ENCODE data around the gene HMGCS1.
"Not testable (repeated sequence)": the region's sequence is repeated elsewhere in the genome, so short reads cannot be mapped to it uniquely, and the experiment has no call there.

Gene HMGCS1

GRCh38 chr5:43312076-43312661 is 1.0 kb downstream of the HMGCS1 start:
- DNase-seq (ENCODE audit: low spot score): peak; percentile 13

DNA sequence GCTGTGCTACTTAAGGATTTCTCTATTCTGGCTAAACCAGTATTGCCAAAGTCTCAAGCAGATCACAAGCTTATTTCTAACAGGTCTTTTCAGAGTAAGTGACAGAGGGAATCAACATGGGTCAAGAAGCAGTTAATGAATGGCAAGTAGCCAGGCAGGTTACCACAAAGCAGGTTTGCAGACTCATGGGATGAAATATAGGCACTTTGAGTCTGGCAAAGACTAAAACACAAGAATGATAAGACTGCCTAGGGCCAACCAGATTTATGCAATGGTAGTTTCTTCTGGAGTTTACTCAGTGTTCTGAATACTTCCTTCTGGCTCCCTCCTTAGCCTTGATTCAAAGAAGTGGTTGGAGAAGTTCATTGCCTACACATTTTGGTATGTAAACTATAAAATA is 3.6 kb downstream of the HMGCS1 start:
- no peak for DNase-seq (ENCODE audit: low spot score)

GRCh38 chr5:43309122-43309521 is 4.1 kb downstream of the HMGCS1 start:
- DNase-seq (ENCODE audit: low spot score): no peak

DNA sequence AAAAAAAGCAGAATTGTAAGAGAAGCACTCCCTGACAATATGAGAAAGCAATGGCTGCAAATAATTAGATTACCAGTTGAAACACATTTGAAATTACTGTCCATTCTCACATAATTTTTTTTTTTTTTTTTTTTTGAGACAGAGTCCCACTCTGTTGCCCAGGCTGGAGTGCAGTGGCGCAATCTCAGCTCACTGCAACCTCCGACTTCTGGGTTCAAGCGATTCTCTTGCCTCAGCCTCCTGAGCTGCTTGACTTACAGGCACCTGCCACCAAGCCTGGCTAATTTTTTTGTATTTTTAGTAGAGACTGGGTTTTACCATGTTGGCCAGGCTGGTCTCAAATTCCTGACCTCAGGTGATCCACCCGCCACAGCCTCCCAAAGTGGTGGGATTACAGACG is 6.3 kb downstream of the HMGCS1 start:
- DNase-seq (ENCODE audit: low spot score): not testable (repeated sequence)

DNA sequence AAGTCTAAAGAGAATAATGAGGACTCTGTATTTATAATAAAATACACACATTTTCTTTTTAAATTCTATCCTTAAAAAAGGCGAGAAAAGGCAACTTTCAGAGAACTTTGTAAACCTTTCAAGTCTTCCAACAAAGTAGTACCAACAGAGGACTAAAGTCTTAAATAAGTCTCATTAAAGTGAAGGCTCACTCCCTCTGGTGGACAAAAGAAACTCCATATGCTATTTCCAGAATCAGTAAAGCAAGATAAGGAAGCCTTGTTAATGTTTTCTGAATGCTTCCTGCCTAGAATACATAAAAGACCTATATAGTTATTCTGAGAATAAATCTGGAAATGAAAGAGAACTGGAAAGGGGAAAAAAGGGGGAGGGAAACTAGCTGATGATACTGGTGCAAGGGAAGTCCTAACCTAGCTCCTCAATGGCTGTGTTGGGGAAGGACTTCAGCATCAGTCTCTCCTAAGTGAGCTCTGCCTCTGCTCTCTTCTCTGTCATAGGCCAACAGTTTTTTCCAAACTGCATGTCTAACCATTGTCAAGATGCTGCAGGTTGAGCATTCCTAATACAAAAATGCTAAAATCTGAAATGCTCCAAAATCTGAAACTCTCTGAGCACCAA is 7.2 kb downstream of the HMGCS1 start:
- peak; percentile 71 for DNase-seq (ENCODE audit: low spot score)

DNA sequence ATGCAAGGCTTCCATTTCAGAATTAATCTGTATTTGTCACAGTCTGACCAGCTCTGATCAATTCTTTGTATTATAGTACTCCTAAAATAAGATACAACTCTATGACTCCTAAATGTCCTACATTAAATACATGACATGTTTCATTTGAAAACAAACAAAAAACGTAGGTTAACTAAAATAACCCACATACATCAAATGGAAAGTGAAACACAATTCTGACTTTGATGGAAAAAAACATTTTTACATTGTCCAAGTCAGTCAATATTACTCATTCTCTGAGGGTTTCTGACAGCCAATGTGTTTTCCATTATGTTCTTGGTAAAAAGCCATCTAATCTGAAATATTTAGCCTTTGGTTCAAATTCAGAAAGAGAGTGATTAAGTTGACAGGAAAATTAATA is 8.7 kb downstream of the HMGCS1 start:
- no peak for DNase-seq (ENCODE audit: low spot score)

DNA sequence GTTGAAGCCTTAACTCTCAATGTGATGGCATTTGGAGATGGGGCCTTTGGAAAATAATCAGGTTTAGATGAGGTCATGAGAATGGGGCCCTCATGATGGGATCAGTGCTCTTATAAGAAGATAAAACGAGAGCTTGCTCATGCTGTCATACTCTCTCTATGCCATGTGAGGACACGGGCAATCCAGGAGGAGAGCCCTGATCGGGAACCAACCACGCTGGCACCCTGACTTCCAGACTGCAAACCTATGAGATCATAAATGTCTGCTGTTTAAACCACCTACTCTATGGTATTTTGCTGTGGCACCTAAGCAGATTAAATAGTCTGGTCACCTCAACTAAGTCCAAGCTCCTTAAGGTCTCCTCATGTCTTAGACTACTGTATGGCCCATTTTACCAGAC is 10.0 kb downstream of the HMGCS1 start:
- DNase-seq (ENCODE audit: low spot score): no peak

DNA sequence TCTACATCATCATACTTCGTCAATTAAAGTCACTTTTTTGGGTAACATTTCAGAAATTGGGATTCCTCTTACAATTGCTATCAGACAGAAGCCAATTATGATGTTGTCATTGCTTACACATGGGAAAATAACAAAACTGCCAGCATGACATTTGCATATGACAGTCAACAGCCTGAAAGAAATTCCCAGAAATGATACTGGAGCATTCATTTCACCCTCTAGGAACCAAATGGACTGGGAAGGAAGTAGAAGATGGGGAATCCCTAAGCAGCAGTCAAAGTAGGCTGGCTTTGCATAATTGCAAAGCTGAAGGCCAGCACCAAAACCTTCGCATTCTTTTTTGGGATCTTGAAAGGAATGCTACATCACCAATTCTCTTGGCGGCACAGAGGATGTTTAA is 10.7 kb downstream of the HMGCS1 start:
- no peak for DNase-seq (ENCODE audit: low spot score)

- DNase-seq (ENCODE audit: low spot score): no peak
Measured at GRCh38 chr5:43301653-43302091, 11.5 kb downstream of the HMGCS1 start.

GRCh38 chr5:43300112-43300511 is 13.1 kb downstream of the HMGCS1 start:
- DNase-seq (ENCODE audit: low spot score): no peak

GRCh38 chr5:43298443-43298842 is 14.8 kb downstream of the HMGCS1 start:
- no peak for DNase-seq (ENCODE audit: low spot score)

- no peak for DNase-seq (ENCODE audit: low spot score)
Measured at GRCh38 chr5:43296835-43297234, 16.4 kb downstream of the HMGCS1 start.

GRCh38 chr5:43295202-43295601 is 18.0 kb downstream of the HMGCS1 start:
- no peak for DNase-seq (ENCODE audit: low spot score)

- no peak for DNase-seq (ENCODE audit: low spot score)
Measured at GRCh38 chr5:43294226-43294625, 19.0 kb downstream of the HMGCS1 start.

DNA sequence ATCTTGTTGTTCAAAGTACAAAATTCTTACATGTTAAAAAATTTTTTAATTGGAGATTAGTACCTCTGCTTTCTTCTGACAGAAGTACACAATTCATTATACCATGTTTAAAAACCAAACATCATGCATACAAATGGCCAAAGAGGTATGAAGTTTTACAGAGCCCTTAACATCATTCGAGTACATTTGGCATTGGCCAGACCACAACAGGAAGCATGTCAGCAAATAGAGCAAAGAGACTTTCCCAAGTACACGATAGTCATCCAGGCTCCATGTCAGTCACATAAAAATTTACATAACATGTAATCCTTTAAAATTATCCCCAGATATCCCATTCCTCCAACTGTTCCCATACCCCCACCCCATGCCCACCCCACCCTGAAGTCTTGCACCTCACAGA is 22.5 kb downstream of the HMGCS1 start:
- no peak for DNase-seq (ENCODE audit: low spot score)

GRCh38 chr5:43288269-43288831 is 24.9 kb downstream of the HMGCS1 start:
- no peak for DNase-seq (ENCODE audit: low spot score)

DNA sequence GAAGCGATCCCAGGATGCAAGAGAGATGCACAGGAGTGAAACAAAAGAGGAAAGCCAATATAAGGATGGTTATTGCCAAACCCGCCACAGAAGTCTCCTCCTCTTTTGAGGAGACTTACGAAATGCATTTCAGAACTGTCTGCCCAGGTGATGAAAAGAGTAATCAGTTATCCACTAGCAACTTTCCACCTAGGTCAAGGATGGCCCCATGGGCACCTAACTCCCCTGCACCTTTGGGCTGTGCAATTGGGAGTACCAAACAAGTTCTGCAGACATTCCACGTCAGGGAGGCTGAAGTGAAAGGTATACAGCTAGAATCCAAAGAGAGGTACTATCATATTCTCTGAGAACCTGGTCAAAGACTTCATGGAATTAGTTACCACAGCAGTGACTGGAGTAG is 25.7 kb downstream of the HMGCS1 start:
- DNase-seq (ENCODE audit: low spot score): no peak

- DNase-seq (ENCODE audit: low spot score): no peak
Measured at GRCh38 chr5:43286623-43287022, 26.6 kb downstream of the HMGCS1 start.

DNA sequence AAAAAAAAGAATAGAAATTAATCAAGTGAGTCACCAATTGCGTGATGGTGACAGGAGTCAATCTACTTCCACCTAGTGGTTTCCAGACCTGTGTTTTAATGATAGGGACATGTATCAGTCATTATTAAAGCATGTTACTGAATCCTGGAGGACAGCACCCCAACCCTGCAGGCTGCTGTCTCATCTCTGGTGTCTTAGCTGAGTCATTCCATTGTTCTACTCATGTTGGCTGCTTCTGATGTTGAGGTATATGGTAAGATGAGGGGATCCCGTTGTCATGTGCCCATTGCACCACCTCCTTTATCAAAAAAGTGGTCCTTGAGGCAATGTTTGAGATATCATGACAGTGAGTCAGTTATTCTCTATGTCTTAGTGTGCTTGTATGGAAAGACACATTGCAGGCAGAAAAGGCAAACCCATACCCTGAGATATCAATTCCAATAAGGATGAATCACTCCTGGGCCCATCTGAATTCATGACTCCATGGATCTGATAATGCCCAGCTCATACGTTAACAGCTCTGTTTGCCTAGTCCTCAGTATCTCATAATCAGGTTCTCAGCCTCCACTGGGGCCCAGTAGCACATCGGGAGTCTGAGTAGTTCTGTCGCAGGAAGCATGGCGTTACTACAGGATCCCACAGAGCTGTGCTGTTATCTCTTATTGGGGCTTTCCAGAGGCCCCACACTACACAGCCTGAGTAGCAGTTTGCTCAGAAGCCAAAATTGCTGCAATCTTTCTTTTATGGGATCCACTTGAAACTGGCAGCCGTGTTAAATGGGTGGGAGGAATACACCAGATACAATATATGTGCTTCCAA is 31.2 kb downstream of the HMGCS1 start:
- no peak for DNase-seq (ENCODE audit: low spot score)

GRCh38 chr5:43279548-43280274 is 33.5 kb downstream of the HMGCS1 start:
- no peak for DNase-seq (ENCODE audit: low spot score)

- DNase-seq (ENCODE audit: low spot score): no peak
Measured at GRCh38 chr5:43275391-43275790, 37.8 kb downstream of the HMGCS1 start.

DNA sequence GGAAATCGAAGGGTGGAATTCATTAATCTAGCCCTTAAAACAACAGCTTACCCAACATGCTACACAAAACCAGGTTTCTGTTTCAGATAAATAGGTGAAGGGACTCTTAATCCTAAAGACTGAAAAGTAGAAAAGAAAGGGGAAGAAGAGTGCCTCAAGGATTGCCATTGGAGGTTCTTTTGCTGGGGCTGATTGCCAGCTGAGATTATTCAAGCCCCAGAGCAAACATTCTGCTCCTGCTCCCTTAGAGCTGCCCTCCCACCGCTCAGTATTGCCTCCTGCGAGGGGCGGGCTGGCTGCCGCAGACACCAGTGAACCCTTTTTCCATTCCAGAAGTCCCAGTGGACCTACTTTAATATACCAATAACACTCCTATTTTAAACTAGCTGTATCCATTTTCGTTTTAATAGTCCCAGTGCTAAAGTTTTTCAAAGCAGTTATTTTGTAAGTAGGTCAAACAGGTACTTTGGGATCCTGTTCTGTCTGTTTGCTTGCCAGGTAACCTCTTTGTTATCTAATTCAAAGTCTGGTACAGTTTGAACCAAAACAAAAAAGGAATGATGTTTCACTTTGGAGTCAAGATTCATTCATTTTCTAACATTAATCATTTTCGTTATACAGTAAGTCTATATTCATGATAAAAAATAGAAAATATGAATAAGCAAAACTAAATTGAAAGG is 38.6 kb downstream of the HMGCS1 start:
- DNase-seq (ENCODE audit: low spot score): no peak

Measured in cerebellar cortex (tissue), 1 donor.